ENCODE measurements around the gene INSC. TPM values are rescaled to one million over a fixed set of nuclear protein-coding genes. Genes with fewer than 3 reads are reported as not detected.

Gene INSC
- total and polyA plus RNA-seq, 9 of the 15 experiments (the other 6 are each of a cell fraction or from before 2014, with no cell fraction given), result not detected

GRCh38 chr11:15206791-15207190 is 92.1 kb downstream of the INSC start:
- H3K9ac ChIP-seq (ENCODE audit: insufficient read depth in 1 of 2, low read depth in 2 of 2, low read length in 2 of 2), result no peak overlapping the region
- no peaks in the 10 kb centered on the region for H3K4me1 ChIP-seq (replicated peaks in 1 of 2; ENCODE audit: control insufficient read depth in 2 of 2, insufficient read depth in 2 of 2, low read length in 2 of 2)
- no peak overlapping the region for H3K4me2 ChIP-seq (ENCODE audit: insufficient read depth, low read length)
- ATAC-seq (no peak), FAIRE-seq (no peak), DNase-seq (ENCODE audit: extremely low read depth in 1 of 4, low spot score in 3 of 4) (no peak)
- no peak overlapping the region for H2AFZ ChIP-seq (ENCODE audit: low read depth, low read length)
- ChIA-PET CTCF (ENCODE audit: low intra/inter-chr PET ratio) (no interaction called here), POLR2A (no interaction called here)
- H3K27me3 ChIP-seq (ENCODE audit: control insufficient read depth in 2 of 2, insufficient read depth in 2 of 2, low read length in 2 of 2), result no peaks in the 10 kb centered on the region; a peak in 1 of 5 replicates
- H3K9me1 ChIP-seq (ENCODE audit: control insufficient read depth, insufficient read depth, low read length), result no peaks in the 10 kb centered on the region
- H4K20me1 ChIP-seq (replicated peaks; ENCODE audit: control insufficient read depth, insufficient read depth, low read length), result no peaks in the 10 kb centered on the region; the same call in 1 of the 2 replicates
- intact Hi-C loops (cut with micrococcal nuclease), result no loop called here
- 0% methylated on average over 2 of the region's 2 CpGs for WGBS (ENCODE audit: insufficient coverage, low coverage, missing lambda C conversion rate)
- TF ChIP-seq ZBTB12 (CRISPR knock-in tag; IDR thresholded peaks at IDR 0.05), result no peak
- TF ChIP-seq ZNF23 (CRISPR knock-in tag; IDR thresholded peaks at IDR 0.05), result no peak
- peak; percentile 39; the same call in 1 of the 2 replicates for TF ChIP-seq NFIC (IDR thresholded peaks at IDR 0.05)
- no peak overlapping the region for H3K4me3 ChIP-seq
- BruUV-seq (replicated peaks), result no TSS peak
- H3K36me3 ChIP-seq (ENCODE audit: control insufficient read depth, insufficient read depth, low read length), result no peaks in the 10 kb centered on the region
- H3K79me2 ChIP-seq (ENCODE audit: control insufficient read depth, insufficient read depth, low read length), result no peaks in the 10 kb centered on the region
- no peak overlapping the region for H3K27ac ChIP-seq (ENCODE audit: extremely low read depth, low read depth, low read length)
- no peaks in the 10 kb centered on the region for H3K9me3 ChIP-seq (replicated peaks; ENCODE audit: control insufficient read depth, insufficient read depth, low read depth, low read length)
- in situ Hi-C loops (cut with MboI), result no loop called here
